Measurements from ENCODE around the gene PRSS16.

DNA sequence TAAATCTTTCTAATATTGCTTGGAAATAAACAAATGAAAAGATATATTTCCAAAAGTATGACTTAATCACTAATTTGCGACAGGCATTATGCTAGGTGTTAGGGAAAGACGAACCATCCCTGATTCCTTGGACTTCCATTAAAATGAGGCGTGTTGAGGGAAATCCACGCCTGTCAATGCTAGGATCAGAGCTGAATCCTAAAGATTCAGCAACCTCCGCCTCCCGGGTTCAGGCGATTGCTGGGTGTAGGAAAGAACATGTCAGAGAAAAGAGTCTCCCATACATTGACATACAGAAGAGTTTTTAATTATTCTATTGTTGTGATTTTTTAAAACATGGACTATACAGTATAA, 16.8 kb upstream of the PRSS16 start:
- TF ChIP-seq, protein P1, sequence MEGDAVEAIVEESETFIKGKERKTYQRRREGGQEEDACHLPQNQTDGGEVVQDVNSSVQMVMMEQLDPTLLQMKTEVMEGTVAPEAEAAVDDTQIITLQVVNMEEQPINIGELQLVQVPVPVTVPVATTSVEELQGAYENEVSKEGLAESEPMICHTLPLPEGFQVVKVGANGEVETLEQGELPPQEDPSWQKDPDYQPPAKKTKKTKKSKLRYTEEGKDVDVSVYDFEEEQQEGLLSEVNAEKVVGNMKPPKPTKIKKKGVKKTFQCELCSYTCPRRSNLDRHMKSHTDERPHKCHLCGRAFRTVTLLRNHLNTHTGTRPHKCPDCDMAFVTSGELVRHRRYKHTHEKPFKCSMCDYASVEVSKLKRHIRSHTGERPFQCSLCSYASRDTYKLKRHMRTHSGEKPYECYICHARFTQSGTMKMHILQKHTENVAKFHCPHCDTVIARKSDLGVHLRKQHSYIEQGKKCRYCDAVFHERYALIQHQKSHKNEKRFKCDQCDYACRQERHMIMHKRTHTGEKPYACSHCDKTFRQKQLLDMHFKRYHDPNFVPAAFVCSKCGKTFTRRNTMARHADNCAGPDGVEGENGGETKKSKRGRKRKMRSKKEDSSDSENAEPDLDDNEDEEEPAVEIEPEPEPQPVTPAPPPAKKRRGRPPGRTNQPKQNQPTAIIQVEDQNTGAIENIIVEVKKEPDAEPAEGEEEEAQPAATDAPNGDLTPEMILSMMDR (IDR thresholded peaks at IDR 0.05), result no peak
- no peak for TF ChIP-seq POLR2A (IDR thresholded peaks at IDR 0.05)
- TF ChIP-seq POLR2AphosphoS5 (IDR thresholded peaks at IDR 0.05), result no peak
